Peyer's patch (tissue), 4 donors: ENCODE data around the gene MED10.

ENCODE experiments used
- CTCF ChIP-seq, 6 experiments: fragments of 450-650 bp in 4 of 6; fragments of 200-600 bp in 2 of 6; sonication (generic) in 1 of 6; IDR thresholded peaks; one replicate each; pipeline ENCODE4 v1.5.1; 2017 to 2019; ENCODE audit warnings: antibody characterized with exemption in 6 of 6, mild to moderate bottlenecking in 3 of 6, moderate library complexity in 1 of 6
- POLR2A ChIP-seq, 2 donors: fragments of 450-650 bp; IDR thresholded peaks; one replicate each; pipeline ENCODE4 v1.5.1; 2017; ENCODE audit warnings: antibody characterized with exemption in 2 of 2, mild to moderate bottlenecking in 2 of 2, moderate library complexity in 2 of 2

GRCh38 chr5:6326776-6327175, 51.6 kb downstream of the MED10 start:
- TF ChIP-seq POLR2A (IDR thresholded peaks at IDR 0.05) (no peak), CTCF (IDR thresholded peaks at IDR 0.05) (no peak)
